AG04450 (cell line): ENCODE results near the gene PRKG1. TPM values are rescaled to one million over a fixed set of nuclear protein-coding genes. Genes with fewer than 3 reads are reported as not detected.

Experiments used
- CTCF ChIA-PET: fragments of 300-600, 350-600 bp; formaldehyde crosslinking; extraction: SDS; loops from one replicate; lab custom pipeline; 2022; ENCODE audit warnings: antibody characterized with exemption, inconsistent platforms; lab: Charles Lee
- POLR2A ChIA-PET: fragments of 350-600 bp; formaldehyde crosslinking; extraction: SDS; loops from one replicate; lab custom pipeline; 2021; ENCODE audit warnings: antibody characterized with exemption, inconsistent platforms; lab: Yijun Ruan, JAX
- DNase-seq: peaks from one replicate; pipeline ENCODE4 v3.0.0-alpha.2; 2011; ENCODE audit warnings: low read depth, low spot score
- H3K27ac ChIP-seq: one replicate; pipeline ENCODE4 v1.5.1; 2012; ENCODE audit warnings: low read depth, low read length, control low read depth
- H3K27me3 ChIP-seq: one replicate; pipeline ENCODE4 v1.6.0; 2012; ENCODE audit warnings: low read length; ENCODE audit not compliant: control insufficient read depth, insufficient read depth
- H3K4me3 ChIP-seq: 2 replicates; pipeline ENCODE4 v1.5.1; 2011; ENCODE audit warnings: mild to moderate bottlenecking, low read depth, low read length, control low read depth
- H3K9me3 ChIP-seq: 2 replicates; pipeline ENCODE4 v1.5.1; 2012; ENCODE audit warnings: low read length; ENCODE audit not compliant: control insufficient read depth, insufficient read depth
- polyA plus RNA-seq: library from polyadenylated mRNA; depleted of rRNA; stranded (reverse); fragments of >200 nt; gene quantifications from 2 replicates; pipeline ENCODE4 v1.2.3, GENCODE V29; 2011
- TF ChIP-seq, protein P1 (sequence below): IDR thresholded peaks from 2 replicates; pipeline ENCODE4 v1.5.1; 2011; ENCODE audit warnings: low read depth, low read length, control low read depth, inconsistent platforms

Gene PRKG1
- polyA plus RNA-seq, 1 experiment, result 19.0 TPM

DNA sequence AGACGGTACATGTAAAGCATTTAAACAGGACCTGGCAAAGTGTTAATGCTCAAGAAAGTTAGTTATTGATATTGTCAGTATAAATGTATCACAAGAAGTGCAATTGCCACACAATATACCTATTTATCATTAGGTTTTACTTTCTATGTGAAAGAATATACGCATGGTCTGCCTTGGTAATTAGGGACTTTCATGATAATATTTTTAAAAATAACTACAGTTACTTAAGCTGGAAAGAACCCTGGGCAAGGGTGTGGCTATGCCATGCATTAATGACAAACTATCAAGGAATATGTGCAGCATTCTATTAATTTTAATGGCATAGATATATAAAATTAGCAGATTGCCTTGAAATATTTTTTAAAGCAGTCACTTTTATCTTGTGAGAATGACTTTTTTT, 433.9 kb downstream of the PRKG1 start:
- H3K9me3 ChIP-seq, result no peaks in the 10 kb centered on the region
- no peak overlapping the region for H3K4me3 ChIP-seq
- ChIA-PET POLR2A (no interaction called here), CTCF (interaction anchor here (0.9 kb wide), 1 partner anchor 708 kb away, joined by 4 read pairs; no protein-coding TSS in a partner anchor)
- H3K27ac ChIP-seq, result no peak overlapping the region
- TF ChIP-seq, protein P1, sequence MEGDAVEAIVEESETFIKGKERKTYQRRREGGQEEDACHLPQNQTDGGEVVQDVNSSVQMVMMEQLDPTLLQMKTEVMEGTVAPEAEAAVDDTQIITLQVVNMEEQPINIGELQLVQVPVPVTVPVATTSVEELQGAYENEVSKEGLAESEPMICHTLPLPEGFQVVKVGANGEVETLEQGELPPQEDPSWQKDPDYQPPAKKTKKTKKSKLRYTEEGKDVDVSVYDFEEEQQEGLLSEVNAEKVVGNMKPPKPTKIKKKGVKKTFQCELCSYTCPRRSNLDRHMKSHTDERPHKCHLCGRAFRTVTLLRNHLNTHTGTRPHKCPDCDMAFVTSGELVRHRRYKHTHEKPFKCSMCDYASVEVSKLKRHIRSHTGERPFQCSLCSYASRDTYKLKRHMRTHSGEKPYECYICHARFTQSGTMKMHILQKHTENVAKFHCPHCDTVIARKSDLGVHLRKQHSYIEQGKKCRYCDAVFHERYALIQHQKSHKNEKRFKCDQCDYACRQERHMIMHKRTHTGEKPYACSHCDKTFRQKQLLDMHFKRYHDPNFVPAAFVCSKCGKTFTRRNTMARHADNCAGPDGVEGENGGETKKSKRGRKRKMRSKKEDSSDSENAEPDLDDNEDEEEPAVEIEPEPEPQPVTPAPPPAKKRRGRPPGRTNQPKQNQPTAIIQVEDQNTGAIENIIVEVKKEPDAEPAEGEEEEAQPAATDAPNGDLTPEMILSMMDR, result no peak
- DNase-seq, result no peak
- H3K27me3 ChIP-seq, result no peaks in the 10 kb centered on the region

DNA sequence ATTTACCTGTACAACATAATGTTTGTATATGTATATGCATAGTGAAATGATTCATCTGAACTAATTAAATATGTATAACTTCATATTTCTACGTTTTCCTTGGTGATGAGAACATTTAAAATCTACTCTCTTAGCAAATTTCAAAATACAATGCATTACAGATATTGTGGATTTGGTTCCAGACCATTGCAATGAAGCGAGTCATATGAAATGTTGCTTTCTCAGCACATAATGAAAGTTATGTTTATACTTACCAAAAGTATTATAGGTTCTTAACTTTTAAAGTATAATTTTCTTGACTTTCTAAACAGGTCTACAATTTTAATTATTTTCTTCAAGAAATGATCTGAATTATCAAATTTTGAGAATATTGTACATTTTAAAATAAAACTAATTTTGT, 435.9 kb downstream of the PRKG1 start:
- TF ChIP-seq, protein P1, result no peak
- POLR2A ChIA-PET, result no interaction called here
- Histone ChIP-seq H3K4me3 (no peak overlapping the region), H3K27ac (no peak overlapping the region), H3K9me3 (no peaks in the 10 kb centered on the region), H3K27me3 (no peaks in the 10 kb centered on the region)
- CTCF ChIA-PET, result no interaction called here
- DNase-seq, result no peak

DNA sequence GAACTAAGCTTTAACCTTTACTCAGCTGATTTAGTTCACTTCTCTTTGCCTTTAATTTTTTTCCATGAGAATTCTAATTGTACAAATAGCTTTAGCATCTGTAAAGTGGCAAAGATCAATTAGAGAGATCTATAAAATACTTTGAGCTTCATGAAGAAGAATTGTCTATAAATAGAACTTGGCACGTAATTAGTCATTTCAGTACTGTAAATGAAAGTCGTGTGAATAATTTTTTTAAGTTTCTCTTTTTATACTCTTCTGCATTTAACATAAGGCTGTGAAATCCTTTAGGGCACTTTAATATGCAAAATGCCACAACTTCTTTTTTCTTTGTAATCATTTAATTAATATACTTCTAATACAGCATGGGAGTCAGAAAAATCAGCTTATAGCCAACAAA, 447.3 kb downstream of the PRKG1 start:
- H3K27me3 ChIP-seq, result no peaks in the 10 kb centered on the region
- no peak for DNase-seq
- no peak overlapping the region for H3K27ac ChIP-seq
- no peak overlapping the region for H3K4me3 ChIP-seq
- ChIA-PET CTCF (interaction anchor here (0.5 to 1.1 kb wide), 3 partner anchors 417 to 646 kb away, joined by 3 to 4 read pairs (median 3); no protein-coding TSS in a partner anchor), POLR2A (no interaction called here)
- no peaks in the 10 kb centered on the region for H3K9me3 ChIP-seq
- TF ChIP-seq, protein P1, result no peak

DNA sequence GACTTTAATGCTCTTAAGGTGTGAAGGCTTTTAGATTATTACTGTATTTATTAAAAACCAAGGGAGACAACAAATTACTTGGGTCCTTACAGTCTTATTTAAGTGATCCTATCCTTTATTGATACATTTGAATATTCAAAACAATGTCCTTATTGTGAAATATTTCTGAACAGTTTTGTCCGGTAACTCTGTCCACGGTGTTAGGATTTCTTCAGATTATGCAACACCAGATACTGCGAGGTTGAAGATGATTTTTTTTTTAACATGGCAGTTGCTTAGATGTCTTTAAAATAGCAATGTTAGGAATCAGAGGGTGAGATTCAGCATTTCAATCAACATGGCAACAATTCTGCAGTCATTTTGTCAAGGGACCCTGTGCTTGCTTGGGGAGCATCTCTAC, 448.6 kb downstream of the PRKG1 start:
- Histone ChIP-seq H3K27ac (no peak overlapping the region), H3K27me3 (no peaks in the 10 kb centered on the region), H3K4me3 (no peak overlapping the region), H3K9me3 (no peaks in the 10 kb centered on the region)
- ChIA-PET POLR2A (no interaction called here), CTCF (interaction anchor here (1.4 kb wide), 1 partner anchor 459 kb away, joined by 3 read pairs; no protein-coding TSS in a partner anchor)
- TF ChIP-seq, protein P1, result no peak
- no peak for DNase-seq

DNA sequence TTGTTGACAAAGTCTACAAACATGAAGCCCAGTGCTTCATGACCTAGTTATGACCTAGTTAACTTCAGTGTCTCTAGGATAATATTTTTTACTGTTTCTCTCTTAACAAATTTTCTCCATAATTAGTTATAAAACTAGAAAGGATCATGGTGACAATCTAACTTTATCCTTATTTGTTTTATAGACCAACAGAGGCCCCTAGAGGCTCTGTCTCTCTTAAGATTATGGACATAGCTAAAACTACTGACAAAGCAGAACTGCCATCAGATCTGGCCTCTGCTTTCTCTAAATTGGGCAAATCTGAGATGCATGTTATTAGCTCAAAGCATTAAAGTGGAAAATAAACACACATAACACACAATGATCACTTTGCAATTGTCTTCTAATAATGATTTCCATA, 449.2 kb downstream of the PRKG1 start:
- TF ChIP-seq, protein P1, result no peak
- DNase-seq, result no peak
- Histone ChIP-seq H3K27me3 (no peaks in the 10 kb centered on the region), H3K9me3 (no peaks in the 10 kb centered on the region), H3K27ac (no peak overlapping the region), H3K4me3 (no peak overlapping the region)
- ChIA-PET POLR2A (no interaction called here), CTCF (interaction anchor here (1.4 kb wide), 1 partner anchor 460 kb away, joined by 3 read pairs; no protein-coding TSS in a partner anchor)
